ENCODE results near the gene ERC1.

Gene ERC1

DNA sequence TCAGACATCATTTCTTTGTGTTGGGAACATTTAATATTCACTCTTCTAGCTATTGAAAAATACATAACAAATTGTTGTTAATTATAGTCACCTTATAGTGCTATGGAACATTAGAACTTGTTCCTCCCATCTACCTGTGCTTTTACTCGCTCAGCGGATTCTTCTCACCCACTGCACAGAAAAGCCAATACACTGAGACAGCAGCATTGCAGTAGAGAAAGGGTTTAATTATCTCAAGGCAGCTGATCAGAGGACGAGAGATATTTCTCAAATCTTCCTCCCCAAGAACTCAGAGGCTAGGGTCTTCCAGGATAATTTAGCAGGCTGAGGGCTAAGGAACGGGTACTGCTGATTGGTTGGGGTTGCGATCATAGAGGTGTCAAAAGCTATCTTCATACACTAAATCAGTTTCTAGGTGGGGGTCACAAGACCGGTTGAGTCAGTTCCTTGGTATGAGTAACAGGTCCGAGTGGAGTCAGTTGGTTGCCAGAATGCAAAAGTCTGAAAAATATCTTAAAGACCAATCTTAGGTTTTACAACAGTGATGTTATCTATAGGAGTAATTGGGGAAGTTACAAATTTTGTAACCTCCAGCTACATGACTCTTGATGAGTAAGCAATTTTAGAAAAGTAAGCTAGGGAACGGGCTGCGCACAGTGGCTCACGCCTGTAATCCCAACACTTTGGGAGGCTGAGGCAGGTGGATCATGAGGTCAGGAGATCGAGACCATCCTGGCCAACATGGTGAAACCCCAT is 430.2 kb downstream of the ERC1 start:
- no peak for FAIRE-seq

DNA sequence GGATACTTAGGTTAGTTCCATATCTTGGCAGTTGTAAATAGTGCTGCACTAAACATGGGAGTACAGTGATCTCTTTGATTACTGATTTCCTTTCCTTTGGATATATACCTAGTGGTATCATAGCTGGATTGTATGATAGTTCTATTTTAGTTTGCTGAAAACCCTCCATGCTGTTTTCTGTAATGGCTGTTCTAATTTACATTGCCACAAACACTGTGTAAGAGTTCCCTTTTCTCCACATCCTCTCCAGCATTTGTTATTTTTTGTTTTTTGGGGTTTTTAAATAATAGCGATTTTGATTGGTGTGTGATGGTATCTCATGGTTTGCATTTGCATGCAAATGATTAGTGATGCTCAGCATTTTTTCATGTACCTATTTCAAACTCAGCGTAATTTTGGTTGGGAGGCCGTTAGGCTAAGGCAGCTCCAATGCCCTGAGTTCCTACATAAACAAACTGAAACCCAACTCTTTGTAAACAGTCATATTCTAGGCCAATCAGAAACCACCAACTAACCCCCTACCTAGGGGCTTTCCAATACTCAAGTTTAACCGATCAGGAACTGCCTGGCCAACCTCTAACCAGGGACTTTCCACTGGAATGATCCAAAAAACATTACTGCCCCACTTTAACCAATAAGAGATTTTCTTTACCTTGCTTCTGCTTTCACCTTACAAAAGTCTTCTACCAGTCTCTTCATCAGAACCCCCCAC is 431.7 kb downstream of the ERC1 start:
- FAIRE-seq: no peak

DNA sequence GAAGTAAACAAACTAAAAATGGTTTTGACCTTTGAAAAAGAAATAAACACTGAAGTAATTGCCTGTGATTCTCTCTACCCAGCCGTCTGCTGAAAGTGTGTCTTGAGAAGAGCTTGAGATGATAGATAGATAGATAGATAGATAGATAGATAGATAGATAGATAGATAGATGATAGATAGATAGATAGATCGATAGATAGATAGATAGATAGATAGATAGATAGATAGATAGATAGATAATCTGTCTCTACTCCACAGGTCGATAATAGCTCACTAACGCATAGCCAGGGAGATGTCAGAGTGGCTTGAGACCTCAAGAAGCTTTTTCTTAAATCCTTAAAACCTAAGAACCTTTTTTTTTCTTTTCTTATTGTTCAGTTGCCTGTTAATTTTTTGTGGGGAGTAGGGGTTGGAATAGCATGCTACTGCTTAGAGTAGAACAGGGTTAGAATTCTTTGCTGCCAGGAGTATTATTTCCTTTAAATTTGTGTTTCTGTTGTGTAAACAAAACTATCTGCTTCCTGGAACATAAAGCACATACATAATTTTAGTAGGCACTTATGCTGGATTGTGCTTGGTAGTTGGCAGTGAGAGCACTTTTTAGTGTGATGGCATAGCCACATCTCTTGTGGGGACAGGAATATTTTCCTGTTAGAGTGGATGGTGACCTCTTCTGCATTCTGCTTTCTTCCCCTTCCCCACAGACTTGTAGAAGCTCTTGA is 433.8 kb downstream of the ERC1 start:
- FAIRE-seq: no peak

DNA sequence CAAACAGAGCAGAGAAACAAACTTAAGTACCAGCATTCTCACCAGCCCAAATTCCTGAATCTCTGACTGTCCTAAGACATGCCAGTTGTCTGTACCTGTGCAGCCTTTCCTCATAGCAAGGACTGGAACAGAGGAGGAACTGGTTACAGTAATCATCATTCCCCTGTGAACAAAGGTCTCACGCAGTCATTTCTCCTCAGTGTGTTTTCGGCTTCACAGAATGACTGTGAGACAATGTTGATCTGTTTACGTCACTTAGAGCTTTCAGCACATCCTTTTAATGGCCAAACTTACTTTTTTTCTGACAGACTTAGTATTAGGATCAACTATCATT is 434.3 kb downstream of the ERC1 start:
- no peak for FAIRE-seq

DNA sequence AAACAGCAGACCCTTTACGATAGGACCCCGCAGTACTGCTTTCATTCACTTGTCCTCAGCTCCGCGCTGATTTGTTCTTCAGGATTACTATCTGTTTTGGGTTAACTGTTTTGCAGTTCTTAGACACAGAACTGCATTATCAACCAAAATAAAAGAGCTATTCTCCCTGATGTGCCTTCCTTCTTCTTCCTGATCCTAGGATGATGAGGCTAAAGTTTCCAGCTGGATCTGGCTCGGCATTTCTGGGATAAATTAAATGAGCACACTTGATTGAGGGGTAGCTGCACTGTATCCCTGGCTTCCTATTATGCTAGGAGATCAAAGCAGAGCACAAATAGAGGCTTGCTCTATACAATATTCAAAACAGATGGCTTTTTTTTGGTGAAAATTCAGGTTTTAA is 437.6 kb downstream of the ERC1 start:
- no peak for FAIRE-seq

DNA sequence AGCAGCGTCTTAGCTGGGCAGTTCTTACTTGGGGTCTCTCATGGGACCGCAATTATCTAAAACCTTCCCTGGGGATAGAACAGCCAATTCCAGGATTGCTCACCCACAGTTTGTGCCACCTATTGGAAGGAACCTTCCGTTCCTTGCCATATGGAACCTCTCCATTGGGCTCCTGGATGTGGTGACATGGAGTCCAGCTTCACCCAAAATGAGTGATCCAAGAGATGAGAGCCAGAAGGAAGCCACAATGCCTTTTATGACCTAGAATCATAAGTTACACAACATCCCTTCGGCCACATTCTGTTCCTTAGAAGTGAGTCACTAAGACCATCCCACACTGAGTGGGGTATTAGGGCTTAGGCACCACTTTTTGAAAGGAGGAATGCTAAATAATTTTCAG is 439.0 kb downstream of the ERC1 start:
- FAIRE-seq: no peak

DNA sequence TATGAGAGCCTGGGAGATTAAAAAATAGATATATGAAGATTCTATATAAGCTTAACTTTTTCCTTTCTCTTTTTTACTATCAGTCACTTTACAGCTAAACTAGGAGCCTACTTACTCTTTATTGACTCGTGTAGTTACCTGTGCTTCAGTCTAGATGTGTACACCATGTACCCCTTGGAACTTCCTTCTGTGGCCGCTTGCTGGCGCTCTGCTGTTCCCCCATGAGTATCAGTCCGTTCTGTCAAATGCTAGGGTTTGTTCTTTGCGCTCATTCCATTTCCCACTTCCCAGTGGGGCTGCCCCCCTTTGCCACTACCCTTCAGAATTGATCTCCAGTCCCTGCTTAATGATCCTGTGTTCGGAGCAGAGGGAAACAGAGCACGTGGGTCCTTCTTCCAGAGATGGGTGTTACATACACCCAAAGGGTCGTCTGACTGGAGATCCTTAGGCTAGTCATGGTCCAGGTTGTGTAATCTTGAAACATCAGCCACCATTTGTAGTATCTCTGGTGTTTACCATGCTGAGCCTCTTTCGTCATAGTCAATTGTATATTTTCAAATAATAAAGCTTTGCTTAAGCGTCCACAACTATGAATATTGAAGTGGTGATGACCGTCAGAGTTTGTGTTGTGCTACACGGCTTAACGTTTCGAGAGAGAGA is 443.4 kb downstream of the ERC1 start:
- no peak for FAIRE-seq

DNA sequence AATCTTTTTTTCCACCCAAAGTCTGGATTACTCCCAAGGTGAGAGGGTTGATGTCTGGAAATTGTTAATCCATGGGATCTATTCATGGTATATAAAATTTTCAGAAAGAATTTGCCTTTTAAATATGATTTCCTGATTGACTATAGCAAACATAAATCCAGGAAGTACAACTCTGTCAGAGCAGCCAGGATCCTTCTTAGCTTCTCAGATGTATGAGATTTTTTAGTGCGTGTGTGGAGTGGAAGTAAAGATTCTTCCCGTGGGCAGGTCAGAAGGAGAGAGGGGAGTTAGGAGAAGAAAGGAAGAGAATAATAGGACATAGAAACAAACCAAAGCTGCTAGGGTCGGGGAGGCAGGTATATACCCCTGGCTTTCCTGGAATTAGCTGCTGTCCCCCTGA is 444.0 kb downstream of the ERC1 start:
- FAIRE-seq: no peak

DNA sequence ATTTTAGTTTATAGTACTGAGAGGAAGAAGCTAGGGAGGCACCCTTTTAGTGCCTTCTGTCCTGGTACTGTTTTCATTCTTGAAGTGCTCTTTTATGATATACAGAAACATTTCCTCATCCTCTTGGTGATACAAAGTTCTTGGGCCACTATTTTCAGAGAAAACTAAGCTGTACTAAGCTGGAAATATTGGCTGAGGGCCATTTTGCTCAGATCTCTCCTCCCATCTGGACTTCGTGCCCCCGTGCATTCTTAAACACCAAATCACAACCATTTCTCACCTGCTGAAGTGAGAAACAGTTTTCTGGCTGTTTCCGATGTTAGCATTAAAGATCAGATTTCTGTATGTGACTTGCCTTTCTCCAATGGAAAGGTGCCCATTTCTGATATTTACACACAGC is 444.4 kb downstream of the ERC1 start:
- FAIRE-seq: no peak

DNA sequence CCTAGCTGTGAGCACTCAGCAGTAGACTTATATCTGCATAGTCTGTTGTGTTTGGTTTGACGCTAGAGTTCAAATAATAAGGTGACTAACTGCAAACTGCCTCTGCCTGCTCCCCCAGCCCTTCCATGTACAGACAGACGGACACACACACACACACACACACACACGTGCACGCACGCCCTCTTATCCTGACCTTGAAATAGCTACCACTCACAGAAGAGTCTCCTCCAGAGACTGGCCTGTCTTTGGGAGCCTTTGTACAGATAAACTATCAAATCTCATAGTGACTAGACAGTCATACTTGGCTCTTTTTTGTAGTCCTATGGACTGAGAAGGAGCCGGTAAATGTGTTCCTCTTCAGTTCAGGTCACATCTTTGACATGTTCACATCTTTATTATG is 445.0 kb downstream of the ERC1 start:
- FAIRE-seq: no peak

DNA sequence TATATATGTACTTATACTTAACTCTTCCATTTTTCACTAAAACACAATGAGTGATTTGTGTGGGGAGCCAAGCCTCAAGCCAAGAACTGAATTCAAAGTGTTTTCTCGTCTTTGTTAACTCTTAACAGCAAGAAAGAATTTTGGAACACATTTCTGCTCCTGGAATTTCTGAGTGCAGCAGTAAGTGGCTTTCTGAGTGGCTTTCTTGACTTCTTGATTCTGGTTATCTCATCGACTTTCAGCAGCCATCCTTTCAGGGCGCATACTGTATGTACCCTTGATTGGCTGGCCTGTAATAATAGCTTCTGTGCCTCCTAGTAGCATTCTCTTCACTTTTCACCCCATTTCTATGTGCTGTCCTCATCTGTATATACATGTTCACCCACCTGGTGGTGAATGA is 446.0 kb downstream of the ERC1 start:
- FAIRE-seq: no peak

DNA sequence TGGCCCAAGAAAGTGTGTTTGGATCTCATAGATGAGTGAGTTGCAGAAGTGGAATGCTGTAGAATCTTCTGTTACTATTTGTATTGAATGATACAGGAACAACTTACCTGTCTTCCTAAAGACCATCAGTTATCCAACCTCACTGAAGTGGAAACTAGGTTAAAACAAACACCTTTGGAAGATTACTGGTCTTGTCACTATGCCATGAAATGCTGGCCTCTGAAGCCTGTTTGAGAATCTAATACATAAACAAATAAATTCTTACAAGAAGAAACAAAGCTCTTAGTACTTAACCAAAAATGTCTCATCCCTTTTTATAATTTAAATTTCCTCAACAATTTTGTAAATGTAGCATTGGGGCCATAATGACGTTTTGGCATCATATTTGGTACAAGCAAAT is 448.2 kb downstream of the ERC1 start:
- FAIRE-seq: no peak

DNA sequence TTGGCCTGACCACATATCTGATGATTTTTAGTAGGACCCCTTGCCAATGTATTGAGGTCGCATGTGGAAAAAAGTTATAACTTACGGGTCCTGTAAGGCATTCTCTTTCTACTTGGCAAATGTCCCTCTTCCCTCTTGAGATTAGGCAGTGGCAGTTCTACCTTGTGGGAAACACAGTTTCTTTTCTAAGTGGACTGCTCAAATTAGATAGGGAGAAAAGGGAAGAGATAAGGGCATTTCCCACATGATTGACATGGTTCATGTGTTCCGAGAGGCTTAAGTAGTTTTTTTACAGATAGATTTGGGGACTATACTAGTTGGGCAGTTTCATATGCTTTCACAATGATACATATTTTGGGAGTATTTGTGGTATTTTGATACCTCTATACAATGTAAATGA is 448.7 kb downstream of the ERC1 start:
- no peak for FAIRE-seq

DNA sequence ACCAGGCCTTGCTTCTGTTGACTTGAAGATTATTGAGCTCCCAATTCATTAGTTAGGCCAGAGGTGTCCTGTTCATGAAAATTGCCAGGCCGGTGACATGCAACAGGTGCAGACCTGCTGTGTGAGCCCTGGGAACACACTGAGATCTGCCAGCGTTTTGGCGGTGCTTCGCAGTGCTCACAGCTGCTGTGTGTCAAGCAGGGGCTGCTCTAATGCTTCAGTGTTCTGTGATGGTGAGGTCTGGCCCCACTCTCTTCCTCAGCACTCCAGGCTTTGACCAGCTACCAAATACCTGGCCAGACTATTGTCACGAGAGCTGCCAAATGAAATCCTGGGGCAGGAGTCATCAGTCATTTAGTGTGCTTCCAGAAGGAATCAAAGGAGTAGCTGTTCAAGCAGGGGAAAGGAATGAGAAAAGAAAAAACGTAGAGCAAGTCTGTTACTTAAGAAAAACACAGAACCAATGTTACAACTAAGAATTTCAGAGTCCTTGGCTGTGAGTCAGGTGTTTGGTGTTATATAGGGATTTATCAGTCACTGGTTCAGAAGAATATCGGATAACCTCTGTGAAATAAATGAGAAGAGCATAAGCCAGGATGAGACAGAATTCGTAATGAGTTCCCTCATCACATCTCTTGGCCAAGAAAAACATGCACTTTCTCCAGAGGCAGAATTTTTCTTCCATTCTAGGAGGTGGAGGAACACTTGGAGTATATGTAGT is 452.6 kb downstream of the ERC1 start:
- FAIRE-seq: no peak

DNA sequence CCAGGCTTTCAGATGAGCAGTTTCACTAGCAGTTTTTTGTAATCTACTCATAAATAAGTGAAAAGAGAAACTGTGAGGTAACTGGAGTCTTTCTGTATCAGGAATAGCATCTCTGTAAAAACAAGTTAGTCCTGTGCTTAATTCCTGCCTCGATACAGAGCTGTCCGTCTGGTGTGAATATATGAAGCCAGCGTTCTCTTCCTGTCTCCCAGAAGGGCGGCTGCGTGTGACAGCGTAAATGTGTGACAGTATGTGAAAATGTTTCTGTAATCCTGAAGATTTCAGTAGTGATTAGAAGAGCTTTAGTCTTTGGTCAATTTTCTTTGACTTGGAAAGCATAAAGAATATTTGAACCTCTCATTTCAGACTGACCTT is 453.1 kb downstream of the ERC1 start:
- no peak for FAIRE-seq

DNA sequence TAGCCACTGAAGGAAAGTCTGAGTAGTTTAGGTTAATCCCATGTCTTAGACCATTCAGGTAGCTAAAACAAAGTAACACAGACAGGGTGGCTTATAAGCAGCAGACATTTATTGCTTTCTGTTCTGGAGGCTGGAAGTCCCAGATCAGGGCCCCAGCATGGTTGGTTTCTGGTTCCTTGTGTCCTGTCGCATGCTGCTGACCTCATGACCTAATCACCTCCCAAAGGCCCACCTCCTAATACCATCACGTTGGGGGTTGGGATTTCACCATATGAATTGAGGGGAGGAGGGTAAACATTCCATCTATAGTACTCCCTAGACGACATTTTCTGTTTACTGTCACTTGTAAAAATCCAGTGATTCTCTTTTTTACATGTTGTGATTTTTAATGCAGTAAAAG is 454.8 kb downstream of the ERC1 start:
- no peak for FAIRE-seq

DNA sequence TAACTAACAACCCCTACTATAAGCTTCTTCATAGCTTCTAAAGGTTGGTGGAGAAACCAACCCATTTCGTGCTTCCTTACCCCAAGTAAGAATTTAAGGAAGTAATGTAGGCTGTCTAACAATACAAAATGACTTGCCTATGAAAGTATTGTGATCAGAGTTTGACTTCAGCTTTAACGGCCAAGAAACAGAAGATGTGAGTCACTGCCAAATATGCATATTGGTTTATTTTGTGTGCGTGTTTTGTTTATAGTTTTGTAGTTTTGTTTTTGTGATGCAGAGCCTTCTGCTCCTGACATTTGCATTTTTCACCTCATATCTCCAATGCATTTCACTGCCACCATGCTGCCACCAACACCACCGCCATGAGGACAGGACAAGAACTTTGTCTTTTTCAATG is 457.3 kb downstream of the ERC1 start:
- no peak for FAIRE-seq

DNA sequence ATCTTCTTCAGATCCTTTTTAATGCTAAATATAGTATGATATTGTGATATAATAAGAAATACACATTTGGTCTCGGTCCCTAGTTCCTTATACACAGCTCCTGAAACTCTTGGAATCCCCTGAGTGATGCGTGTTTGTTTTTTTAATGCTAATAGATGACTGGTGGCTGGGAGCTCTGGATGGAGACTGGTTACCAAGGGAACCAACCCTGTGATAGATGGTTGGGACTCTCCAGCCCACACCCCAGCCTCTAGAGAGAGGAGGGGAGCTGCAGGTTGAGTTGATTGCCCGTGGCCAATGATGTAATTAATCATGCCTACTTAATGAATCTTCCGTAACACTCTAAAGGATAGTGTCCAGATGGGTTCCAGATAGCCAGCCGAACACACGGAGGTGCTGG is 462.8 kb downstream of the ERC1 start:
- no peak for FAIRE-seq

DNA sequence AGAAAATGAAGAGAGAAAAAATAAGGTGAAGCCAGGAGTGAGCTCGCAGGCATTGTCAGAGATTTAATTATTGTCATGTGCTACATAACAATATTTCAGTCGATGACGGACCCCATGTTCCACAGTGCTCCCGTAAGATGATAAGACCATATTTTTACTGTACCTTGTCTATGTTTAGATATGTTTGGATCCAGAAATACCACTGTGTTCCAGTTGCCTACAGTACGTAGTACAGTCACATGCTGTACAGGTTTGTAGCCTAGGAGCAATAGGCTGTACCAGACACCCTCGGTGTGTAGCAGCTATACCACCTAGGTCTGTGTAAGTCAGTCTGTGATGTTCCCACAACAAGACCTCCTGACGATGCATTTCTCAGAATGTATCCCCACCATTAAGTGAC is 465.9 kb downstream of the ERC1 start:
- no peak for FAIRE-seq

DNA sequence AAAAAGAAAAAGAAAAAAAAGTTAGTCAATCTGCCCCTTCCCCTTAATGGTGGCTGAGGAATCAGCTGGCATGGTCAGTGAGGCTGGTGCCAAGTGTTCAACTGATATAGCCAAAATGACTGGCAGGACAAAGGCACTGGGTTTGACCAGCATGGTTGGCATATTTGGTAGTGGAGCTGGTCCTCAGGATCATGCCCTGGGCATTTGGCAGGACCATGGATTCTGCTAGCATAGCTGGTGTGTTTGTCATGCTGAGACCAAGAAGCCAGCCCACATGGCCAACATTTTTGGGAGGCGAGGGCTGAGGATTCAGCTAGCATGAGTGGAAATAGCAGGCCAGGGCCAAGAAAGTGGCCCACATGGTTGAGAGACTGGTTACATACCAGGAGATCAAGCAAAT is 466.9 kb downstream of the ERC1 start:
- FAIRE-seq: no peak

DNA sequence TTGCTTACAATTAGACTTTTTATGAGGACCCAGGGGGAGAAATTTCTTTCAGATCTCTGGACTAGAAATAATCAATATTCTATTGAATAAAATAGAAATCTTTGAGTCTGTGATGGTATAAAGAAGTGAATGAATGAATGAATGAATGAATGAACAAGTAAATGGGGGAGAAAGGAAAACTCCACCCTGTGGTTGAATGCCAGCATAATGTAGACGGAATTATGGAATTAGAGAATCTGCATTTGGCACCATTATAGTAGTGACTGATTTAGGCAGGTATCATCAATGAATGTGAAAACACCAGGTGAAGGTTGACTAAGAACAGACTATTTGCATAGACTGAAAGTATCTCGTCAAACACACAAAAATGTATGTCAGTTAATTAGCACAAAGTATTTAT is 468.3 kb downstream of the ERC1 start:
- FAIRE-seq: no peak

DNA sequence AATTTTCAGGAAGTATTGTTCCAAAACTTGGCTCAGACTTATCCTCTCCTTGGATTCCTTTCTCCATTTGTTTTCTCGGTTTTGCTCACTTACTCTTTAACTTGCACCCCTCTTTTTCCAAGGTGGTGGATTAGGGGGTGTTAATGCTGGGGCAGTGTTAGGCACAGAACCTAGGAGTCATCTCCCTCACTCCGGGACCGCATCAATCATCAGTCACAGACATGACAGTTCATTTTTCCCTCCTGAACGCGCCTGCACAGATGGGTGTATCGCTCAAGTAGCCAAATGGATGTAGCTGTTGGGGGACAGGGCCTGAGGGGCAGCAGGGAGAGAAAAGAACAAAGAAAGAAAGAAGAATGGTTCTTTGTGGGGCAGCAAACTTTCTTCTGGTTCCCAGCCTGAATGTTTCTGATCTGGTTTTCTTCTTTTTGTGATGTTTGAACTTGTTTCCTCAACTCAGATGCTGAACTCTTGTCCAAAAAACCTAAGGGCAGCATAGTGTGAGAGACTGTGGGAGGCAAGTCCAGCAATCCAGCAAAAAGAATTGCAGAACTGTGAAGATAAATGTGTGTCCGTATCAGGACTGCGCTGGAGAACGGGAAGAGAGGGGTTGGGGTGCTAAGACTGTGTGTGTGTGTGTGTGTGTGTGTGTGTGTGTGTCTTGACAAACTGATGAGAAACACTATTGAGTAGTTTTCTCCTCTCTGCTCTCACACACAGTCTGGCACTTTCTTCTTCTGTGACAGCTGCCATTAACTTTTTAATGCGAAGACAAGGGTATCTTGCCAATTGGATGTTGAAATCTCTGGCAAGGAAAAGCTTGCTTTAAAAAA is 472.3 kb downstream of the ERC1 start:
- no peak for FAIRE-seq

Data from islet of Langerhans (tissue), 1 donor.